ENCODE measurements around the gene NIFK.

GRCh38 chr2:121682396-121683298, 54.0 kb downstream of the NIFK start:
- TF ChIP-seq CTCF (IDR thresholded peaks at IDR 0.05) (no peak), EP300 (IDR thresholded peaks at IDR 0.05) (no peak), POLR2A (IDR thresholded peaks at IDR 0.05) (no peak)
